Activated T-helper 1 cell treated with anti-CD3 and anti-CD28 coated beads, Interleukin-12 subunit alpha, Interleukin-12 subunit beta, Interleukin-2, Interleukin-4 antibody, amounts not matched to agents 30 ng/mL and 10 ng/mL and 1 ng/mL, durations not matched to agents 14 hours and 24 hours and 36 hours (primary cell): Measurements from ENCODE around the gene FAM53B. TPM values are rescaled to one million over a fixed set of nuclear protein-coding genes. Genes with fewer than 3 reads are reported as not detected.

Experiments
- DNase-seq: peaks from one replicate; pipeline ENCODE4 v3.0.0; 2021; ENCODE audit warnings: low spot score
- H3K27ac Mint-ChIP-seq: one replicate; pipeline ENCODE4 v1.8.0; 2021; ENCODE audit warnings: mild to moderate bottlenecking, mixed read lengths
- H3K27me3 Mint-ChIP-seq: one replicate; pipeline ENCODE4 v1.8.0; 2022; ENCODE audit warnings: mild to moderate bottlenecking, moderate library complexity, mixed read lengths; ENCODE audit not compliant: insufficient read depth
- H3K36me3 Mint-ChIP-seq: one replicate; pipeline ENCODE4 v1.8.0; 2021; ENCODE audit warnings: low read depth, mixed read lengths
- H3K4me1 Mint-ChIP-seq: one replicate; pipeline ENCODE4 v1.8.0; 2021; ENCODE audit warnings: low read depth, mixed read lengths
- H3K4me3 Mint-ChIP-seq: one replicate; pipeline ENCODE4 v1.8.0; 2021; ENCODE audit warnings: mild to moderate bottlenecking, moderate library complexity, mixed read lengths
- H3K9me3 Mint-ChIP-seq: one replicate; pipeline ENCODE4 v1.8.0; 2021; ENCODE audit warnings: mixed read lengths
- intact Hi-C: fragments of 100-400 bp; cut with micrococcal nuclease; formaldehyde crosslinking; loops from one replicate; pipeline ENCODE4 v1.15.1; 2024
- total RNA-seq: library from RNA; stranded (reverse); gene quantifications from 2 replicates; pipeline ENCODE4 v1.2.3, GENCODE V29; 2022

Gene FAM53B
- total RNA-seq, 1 donor from 2014 or later, result 31.8 TPM

DNA sequence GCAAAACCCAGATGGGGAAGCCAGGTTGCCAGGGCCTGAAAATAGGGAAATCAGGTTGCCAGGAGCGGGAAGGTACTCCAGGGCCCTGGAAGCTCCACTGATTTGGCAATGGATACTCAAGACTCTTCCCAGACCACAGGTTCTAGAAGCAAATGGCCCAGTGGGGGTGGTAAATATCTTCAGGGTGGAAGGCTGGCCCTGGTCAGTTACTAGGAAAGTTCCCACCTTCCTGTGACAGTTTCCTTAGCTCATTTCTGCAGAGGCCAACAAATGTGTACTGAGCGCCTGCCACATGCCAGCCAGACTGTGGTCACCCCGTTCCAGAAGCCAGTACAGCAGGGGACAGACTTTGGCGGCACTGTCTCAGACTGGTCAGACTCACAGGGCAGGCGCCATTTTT is 113.6 kb downstream of the FAM53B start:
- no peak overlapping the region for H3K4me3 Mint-ChIP-seq
- intact Hi-C loops, result no loop called here

DNA sequence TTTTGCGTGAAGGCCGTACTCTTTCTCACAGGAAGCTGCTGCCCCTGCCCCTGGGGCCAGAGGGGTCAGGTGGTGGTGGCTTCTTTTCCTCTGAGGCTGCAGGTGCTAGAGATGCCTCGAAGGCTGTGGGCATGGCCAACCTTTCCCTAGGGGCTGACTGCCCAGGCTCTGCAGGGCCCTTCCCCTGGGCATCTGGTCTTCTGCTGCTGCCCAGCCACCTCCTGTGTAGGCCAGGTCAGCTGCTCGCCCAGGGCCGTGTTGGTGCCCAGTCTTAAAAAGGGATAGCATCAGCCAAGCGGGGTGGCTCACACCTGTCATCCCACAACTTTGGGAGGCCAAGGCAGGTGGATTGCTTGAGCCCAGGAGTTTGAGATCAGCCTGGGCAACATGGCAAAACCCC is 114.3 kb downstream of the FAM53B start:
- peaks cover 14% of the 10 kb centered on the region for H3K9me3 Mint-ChIP-seq
- no peak for DNase-seq
- H3K27ac Mint-ChIP-seq, result no peak overlapping the region
- peaks cover 7% of the 10 kb centered on the region for H3K27me3 Mint-ChIP-seq
- H3K4me1 Mint-ChIP-seq, result peaks cover 28% of the 10 kb centered on the region
- intact Hi-C loops, result loop anchor here (5.0 kb wide), 1 partner anchor 162 kb away; the partner anchor contains the start of gene EEF1AKMT2
- H3K36me3 Mint-ChIP-seq, result peaks cover 15% of the 10 kb centered on the region
- H3K4me3 Mint-ChIP-seq, result no peak overlapping the region

More for the DNA sequence above, 113.6 kb downstream of the FAM53B start:
- Mint-ChIP-seq H3K27ac (no peak overlapping the region), H3K4me1 (peaks cover 24% of the 10 kb centered on the region), H3K9me3 (peaks cover 14% of the 10 kb centered on the region), H3K27me3 (peaks cover 5% of the 10 kb centered on the region), H3K36me3 (peaks cover 19% of the 10 kb centered on the region)
- no peak for DNase-seq

DNA sequence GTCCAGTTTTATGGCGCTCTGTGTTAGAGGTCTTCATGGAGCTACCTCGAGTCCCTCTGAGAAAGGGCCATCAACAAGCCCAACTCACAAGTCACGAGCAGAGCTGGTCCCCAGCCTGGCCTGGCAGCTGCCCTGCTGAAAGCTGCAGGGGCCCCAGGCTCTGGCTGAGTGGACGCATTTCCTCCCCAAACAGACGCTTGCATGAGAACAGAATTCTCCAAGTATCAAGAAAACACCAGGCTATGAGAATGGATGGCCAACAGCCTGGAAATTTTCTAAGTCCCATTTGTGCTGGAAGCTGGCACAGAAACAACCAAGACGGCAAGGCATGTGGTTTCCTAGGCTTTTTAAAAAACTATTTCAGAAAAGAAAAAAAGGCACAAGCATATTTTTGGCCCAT is 114.8 kb downstream of the FAM53B start:
- Mint-ChIP-seq H3K9me3 (peaks cover 10% of the 10 kb centered on the region), H3K4me1 (peaks cover 31% of the 10 kb centered on the region), H3K27ac (no peak overlapping the region), H3K4me3 (no peak overlapping the region), H3K36me3 (peaks cover 11% of the 10 kb centered on the region), H3K27me3 (peaks cover 7% of the 10 kb centered on the region)
- intact Hi-C loops, result loop anchor here (5.0 kb wide), 1 partner anchor 163 kb away; the partner anchor contains the start of gene EEF1AKMT2
- DNase-seq, result no peak

DNA sequence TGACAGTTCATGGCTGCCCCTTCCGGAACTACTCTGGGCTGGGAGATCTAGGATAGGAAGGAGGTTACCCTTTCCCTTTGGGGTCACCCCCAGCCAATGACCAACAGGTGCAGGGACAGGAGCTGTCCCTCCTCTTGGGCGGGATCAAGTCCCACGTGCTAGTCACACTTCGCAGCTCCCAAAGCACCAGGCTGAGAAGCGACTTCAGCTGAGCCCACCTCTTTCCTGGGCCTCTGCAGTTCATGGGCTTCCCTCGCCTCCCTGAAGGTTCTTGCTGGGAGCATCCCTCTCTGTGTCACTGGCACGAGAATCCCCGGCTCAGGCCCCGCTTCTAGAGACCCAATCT is 115.5 kb downstream of the FAM53B start:
- Mint-ChIP-seq H3K9me3 (peaks cover 3% of the 10 kb centered on the region), H3K4me1 (peaks cover 31% of the 10 kb centered on the region), H3K36me3 (peaks cover 14% of the 10 kb centered on the region), H3K4me3 (no peak overlapping the region), H3K27me3 (peaks cover 11% of the 10 kb centered on the region), H3K27ac (no peak overlapping the region)
- intact Hi-C loops, result loop anchor here (5.0 kb wide), 1 partner anchor 164 kb away; the partner anchor contains the start of gene EEF1AKMT2
- DNase-seq, result no peak

DNA sequence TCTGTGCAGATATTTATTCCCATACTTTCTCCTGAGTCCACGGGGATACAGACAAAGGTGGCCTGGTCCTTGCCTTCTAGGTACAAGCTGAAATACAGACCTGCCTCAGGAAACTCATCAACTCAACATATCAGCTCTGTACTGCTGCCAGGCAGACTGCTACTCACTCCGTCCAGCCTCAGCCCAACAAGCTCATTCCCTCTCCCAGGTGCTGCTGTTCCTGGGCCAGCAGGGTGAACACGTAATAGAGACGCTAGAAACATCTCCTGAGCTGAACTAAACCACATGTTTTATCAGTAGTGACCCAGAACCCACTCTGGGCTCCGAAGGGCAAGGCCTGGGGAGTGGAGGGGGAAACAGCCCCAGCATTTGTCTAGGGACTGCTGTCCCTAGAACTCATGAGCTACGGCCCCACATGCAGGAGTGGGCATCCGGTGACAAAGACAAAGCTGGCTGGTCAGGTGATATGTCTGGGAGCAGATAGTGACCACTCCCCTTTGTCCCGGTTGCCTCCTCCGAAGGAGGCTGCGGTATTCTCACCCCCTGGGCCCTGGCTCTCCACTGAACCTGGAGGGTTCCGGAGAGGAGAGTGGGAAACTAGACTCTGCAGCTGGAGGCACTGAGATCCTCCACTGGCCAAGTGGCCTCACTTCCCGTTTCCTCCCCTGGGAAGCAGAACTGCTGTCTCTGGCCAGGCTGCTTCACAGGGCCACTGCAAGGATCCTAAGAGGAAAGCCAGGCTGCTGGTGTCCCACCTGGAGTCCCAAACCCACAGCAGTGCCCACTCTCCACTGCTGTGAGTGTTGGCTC is 116.1 kb downstream of the FAM53B start:
- Mint-ChIP-seq H3K27ac (peak overlapping the region; percentile 48), H3K4me3 (no peak overlapping the region)

DNA sequence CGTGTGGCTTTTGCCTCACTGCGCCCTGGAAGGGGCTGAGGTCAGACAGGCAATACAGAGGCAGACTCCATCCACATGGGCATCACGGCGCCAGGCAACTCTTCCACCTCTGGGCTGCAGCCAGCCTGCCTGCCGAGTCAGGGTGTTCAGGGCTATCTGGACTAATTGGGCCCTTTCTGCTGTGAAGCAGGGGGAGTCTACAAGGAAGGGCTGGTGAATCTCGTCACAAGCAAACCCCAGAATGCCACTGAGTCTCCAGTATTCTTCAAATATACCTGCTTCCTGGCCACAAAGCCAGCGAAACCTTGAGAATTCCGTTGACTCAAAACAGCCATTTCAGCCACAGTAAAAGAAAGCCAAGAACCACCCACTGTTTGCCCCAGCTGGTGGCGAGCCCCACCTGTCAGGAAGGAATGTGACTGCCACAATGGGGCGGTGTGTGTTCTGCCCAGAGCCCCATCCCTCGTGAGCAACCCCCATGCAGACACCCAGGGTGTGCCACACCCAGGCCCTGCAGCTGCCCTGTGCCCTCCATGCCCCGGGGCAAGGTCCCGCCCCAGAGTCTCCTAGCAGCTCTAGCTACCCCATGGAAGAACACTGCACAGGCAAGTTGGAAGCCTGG is 117.3 kb downstream of the FAM53B start:
- H3K4me3 Mint-ChIP-seq, result peak overlapping the region; percentile 42
- no peaks in the 10 kb centered on the region for H3K9me3 Mint-ChIP-seq
- peaks cover 13% of the 10 kb centered on the region for H3K27me3 Mint-ChIP-seq
- peak; percentile 42 for DNase-seq
- H3K4me1 Mint-ChIP-seq, result peaks cover 31% of the 10 kb centered on the region
- H3K27ac Mint-ChIP-seq, result peak overlapping the region; percentile 45
- H3K36me3 Mint-ChIP-seq, result peaks cover 9% of the 10 kb centered on the region
- intact Hi-C loops, result loop anchor here (1.0 to 5.0 kb wide), 6 partner anchors 13 to 165 kb away; partner anchors contain the start of gene EEF1AKMT2

More for the DNA sequence above, 116.1 kb downstream of the FAM53B start:
- intact Hi-C loops, result loop anchor here (1.0 to 5.0 kb wide), 6 partner anchors 14 to 164 kb away; partner anchors contain the start of gene EEF1AKMT2
- no peak for DNase-seq
- peaks cover 31% of the 10 kb centered on the region for H3K4me1 Mint-ChIP-seq
- no peaks in the 10 kb centered on the region for H3K9me3 Mint-ChIP-seq
- H3K36me3 Mint-ChIP-seq, result peaks cover 9% of the 10 kb centered on the region
- H3K27me3 Mint-ChIP-seq, result peaks cover 13% of the 10 kb centered on the region

DNA sequence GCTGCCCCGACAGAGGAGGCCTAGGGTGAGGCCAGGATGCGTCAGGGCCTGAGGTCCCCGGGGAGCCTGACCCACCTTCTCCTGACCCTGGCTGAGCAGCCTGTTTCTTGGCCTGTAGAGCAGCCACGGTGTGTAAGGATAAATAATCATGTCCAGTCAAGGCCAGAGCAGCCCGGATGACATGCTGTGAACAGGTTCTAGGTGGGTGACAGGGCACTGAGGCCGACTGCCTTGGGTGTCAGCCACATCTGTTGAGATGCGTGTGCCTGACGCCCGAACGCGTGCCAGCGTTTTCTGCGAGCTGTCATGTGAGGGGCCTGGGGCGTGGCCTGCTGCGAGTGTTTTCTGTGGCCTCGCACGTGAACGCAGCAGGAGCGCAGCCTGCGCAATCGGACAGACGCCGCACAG is 118.3 kb downstream of the FAM53B start:
- Mint-ChIP-seq H3K9me3 (no peaks in the 10 kb centered on the region), H3K27me3 (peaks cover 10% of the 10 kb centered on the region), H3K27ac (no peak overlapping the region), H3K36me3 (peaks cover 9% of the 10 kb centered on the region), H3K4me3 (no peak overlapping the region), H3K4me1 (peaks cover 31% of the 10 kb centered on the region)
- intact Hi-C loops, result loop anchor here (5.0 kb wide), 1 partner anchor 166 kb away; the partner anchor contains the start of gene EEF1AKMT2
- DNase-seq, result no peak

DNA sequence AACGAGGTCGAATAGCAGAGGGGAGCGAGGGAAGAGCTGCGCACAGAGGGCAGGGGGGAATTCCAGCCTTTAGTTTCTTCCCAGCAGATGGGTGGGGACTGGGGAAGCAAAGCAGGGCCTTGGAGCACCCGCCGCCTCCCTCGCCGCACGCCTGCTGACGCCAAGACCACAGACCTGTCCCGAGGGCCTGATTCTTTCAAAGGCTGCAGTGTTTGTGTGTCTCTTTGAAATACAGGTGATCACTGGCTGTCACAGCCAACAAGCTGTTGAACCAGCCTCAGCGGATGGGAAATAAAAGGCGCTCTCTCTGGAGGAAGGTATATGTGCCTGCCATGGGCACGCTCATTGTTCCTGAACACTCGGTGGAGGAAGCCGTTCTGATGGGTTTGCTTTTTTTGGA is 119.3 kb downstream of the FAM53B start:
- H3K36me3 Mint-ChIP-seq, result peaks cover 9% of the 10 kb centered on the region
- H3K27me3 Mint-ChIP-seq, result peaks cover 10% of the 10 kb centered on the region
- H3K27ac Mint-ChIP-seq, result no peak overlapping the region
- DNase-seq, result no peak
- intact Hi-C loops, result loop anchor here (5.0 kb wide), 1 partner anchor 167 kb away; the partner anchor contains the start of gene EEF1AKMT2
- no peak overlapping the region for H3K4me3 Mint-ChIP-seq
- H3K9me3 Mint-ChIP-seq, result no peaks in the 10 kb centered on the region
- H3K4me1 Mint-ChIP-seq, result peaks cover 31% of the 10 kb centered on the region

DNA sequence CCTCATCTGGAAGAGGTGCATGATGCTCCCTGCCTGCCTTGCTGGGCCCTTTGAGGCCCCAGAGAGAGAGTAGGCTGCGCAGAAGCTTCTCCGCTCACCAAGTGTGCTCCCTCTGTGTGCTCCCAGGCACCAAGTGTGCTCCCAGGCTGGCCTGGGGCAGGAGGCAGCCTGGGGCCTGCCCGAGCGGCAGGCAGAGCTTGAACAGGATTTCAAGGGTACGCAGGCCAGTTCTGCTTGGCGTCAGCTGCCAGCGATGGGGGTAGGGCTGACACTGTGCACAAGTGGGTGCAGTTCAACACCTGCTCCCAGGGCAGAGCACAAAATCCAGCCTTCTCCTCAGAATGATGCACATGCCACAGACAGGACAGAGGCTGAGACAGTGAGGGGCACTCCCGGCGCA is 119.7 kb downstream of the FAM53B start:
- H3K27ac Mint-ChIP-seq, result no peak overlapping the region
- H3K27me3 Mint-ChIP-seq, result peaks cover 10% of the 10 kb centered on the region
- intact Hi-C loops, result no loop called here
- peaks cover 8% of the 10 kb centered on the region for H3K36me3 Mint-ChIP-seq
- peaks cover 31% of the 10 kb centered on the region for H3K4me1 Mint-ChIP-seq
- no peak for DNase-seq
- no peaks in the 10 kb centered on the region for H3K9me3 Mint-ChIP-seq
- no peak overlapping the region for H3K4me3 Mint-ChIP-seq

DNA sequence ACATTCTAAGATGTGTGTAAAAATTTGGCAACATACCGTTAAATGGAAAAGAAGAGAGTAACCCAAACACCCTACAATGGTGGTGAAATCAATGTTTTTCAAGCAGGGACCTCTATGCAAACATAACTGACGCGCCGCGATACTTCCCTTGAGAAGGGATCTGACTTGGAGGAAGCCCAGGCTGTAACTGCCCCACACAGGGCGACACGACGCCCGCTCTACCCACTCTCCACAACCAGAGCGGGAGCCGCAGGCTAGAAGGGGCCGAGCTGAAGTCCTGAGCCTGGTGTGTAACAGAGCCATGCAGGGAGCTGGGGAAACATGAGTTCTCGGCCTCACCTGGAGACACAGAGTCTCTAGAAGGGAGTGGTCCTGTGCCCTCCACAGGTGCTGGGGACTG is 120.2 kb downstream of the FAM53B start:
- H3K27me3 Mint-ChIP-seq, result peaks cover 10% of the 10 kb centered on the region
- peaks cover 6% of the 10 kb centered on the region for H3K36me3 Mint-ChIP-seq
- no peaks in the 10 kb centered on the region for H3K9me3 Mint-ChIP-seq
- intact Hi-C loops, result no loop called here
- no peak for DNase-seq
- H3K4me3 Mint-ChIP-seq, result no peak overlapping the region
- H3K27ac Mint-ChIP-seq, result no peak overlapping the region
- H3K4me1 Mint-ChIP-seq, result peaks cover 34% of the 10 kb centered on the region

DNA sequence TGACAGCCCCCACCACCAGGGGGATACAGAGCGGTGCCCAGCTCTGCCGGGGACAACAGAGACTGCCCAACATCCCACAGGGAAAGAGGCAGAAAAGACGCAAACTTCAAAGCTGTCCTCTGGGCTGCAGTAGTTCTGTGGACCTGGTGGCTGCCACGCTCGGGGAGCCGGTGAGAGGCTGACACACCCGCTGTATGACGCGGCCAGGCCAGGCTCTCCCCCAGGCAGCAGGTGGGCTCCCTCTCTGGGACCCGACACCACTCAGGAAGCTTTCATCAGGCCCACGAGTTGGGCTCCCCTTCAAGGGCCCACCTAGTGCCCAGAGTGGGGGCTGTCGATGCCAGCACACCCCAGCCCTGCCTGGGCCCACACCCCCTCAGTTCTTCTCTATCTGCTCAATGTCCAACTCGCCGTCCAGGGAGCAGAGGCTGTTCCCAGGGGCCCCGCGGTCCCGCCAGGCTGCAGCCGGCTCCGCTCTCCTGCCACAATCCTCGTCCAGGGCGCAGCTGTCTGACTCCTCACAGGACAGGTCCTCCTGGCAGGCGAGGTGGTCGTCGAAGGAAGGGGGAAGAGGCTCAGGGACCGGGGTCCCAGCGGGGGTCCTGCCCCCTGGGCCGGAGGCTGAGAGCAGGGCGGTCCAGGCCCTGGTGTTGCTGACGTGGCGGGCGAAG is 121.2 kb downstream of the FAM53B start:
- intact Hi-C loops, result no loop called here
- no peak overlapping the region for H3K4me3 Mint-ChIP-seq
- peaks cover 10% of the 10 kb centered on the region for H3K27me3 Mint-ChIP-seq
- H3K36me3 Mint-ChIP-seq, result peaks cover 6% of the 10 kb centered on the region
- H3K27ac Mint-ChIP-seq, result no peak overlapping the region
- no peaks in the 10 kb centered on the region for H3K9me3 Mint-ChIP-seq
- peaks cover 31% of the 10 kb centered on the region for H3K4me1 Mint-ChIP-seq
- no peak for DNase-seq

DNA sequence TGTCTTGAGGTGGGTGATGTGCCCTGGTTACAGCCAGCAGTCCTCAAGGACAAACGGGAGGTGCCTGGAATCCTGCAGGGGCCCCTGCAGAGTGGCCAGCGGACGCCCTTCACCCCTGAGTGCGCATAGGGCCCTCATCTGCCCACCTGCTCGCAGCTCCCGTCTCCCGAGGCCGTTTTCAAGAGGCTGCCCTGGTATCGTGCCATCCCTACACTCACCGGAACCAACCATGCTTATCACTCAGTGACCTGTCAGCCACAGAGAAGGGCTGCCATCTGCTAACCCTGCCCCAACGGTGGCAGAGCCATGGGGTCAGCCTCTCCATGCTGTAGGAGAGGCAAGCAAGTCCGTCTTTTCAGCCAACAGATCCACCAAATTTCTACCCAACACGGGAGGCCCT is 122.0 kb downstream of the FAM53B start:
- no peak for DNase-seq
- Mint-ChIP-seq H3K36me3 (peaks cover 9% of the 10 kb centered on the region), H3K9me3 (no peaks in the 10 kb centered on the region), H3K4me3 (no peak overlapping the region), H3K4me1 (peaks cover 22% of the 10 kb centered on the region), H3K27ac (no peak overlapping the region), H3K27me3 (peaks cover 10% of the 10 kb centered on the region)
- intact Hi-C loops, result no loop called here
